ENCODE data around the gene ZCCHC17.
"Not testable (repeated sequence)": the region's sequence is repeated elsewhere in the genome, so short reads cannot be mapped to it uniquely, and the experiment has no call there.

The ZCCHC17 gene

GRCh38 chr1:31370565-31370964 is 73.7 kb downstream of the ZCCHC17 start:
- no peak for DNase-seq (ENCODE audit: low read depth in 2 of 2)

DNA sequence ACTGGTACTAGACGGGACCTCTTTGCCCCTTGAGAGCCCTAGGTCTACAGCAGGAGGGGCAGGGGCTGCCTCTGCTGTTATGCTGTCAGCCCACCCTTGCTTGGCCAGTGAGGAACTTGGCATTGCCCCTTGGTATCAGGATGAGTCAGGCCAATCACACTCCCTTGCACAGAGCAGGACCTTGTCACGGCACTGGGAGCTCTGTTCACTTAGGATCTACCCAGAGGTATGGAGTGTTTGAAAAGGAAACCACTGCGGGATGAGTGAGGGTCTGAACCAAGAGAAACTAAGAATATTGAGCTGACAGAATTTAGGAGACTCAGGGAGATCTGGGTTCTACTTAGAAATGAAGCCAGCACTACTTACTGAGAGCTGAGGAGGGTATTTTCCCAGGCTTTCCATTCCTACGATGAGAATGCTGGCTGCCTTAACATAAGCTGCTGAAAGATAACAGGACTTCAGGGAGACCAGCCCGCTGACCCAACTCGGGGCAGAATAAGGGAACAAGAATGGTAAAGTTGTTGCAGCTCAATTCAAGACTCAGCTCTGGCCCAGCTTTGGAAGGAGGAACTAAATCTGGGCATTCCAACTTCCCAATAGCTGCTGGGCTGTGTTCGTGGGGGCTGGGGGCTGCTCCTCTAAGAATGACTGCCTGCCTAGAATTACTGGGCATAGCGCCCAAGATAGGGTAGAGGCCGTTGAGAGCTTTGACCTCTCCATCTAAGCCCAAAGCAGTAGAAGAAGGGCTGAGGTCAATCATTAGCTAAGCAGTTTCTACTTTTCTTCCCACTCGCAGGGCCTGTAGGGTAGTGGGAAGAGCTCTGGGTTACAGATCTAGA is 74.5 kb downstream of the ZCCHC17 start:
- no peak for DNase-seq (ENCODE audit: low read depth in 2 of 2)

DNA sequence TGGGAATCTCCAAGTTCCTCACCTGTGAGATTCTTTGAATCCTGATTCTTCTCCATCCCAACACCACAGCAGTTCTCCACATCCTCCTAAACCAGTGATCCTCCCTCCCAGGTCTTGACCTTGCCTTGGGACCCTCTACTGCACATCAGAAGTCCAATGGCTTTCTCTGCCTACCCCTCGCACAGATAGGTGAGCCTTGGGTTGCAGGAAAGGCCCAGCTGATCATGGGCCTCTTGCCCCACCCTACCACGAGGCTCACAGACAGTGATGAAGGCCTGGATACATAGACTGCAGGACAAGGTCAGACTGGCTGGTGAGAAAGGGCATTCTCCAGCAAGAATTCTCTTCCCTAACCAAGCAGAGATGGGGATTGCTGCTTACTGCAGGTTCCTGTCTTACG is 75.2 kb downstream of the ZCCHC17 start:
- DNase-seq (ENCODE audit: low read depth in 2 of 2), result no peak

GRCh38 chr1:31372751-31373055 is 75.9 kb downstream of the ZCCHC17 start:
- DNase-seq (ENCODE audit: low read depth in 2 of 2), result no peak

- no peak for DNase-seq (ENCODE audit: low read depth in 2 of 2)
These were observed 76.4 kb downstream of the ZCCHC17 start, which contains the start of gene FABP3 for GRCh38 chr1:31373056-31373896. FABP3 (minus strand) TSS chr1:31373076; CDS start chr1:31373014, 62 bp downstream.

GRCh38 chr1:31373897-31374486 is 77.2 kb downstream of the ZCCHC17 start:
- no peak for DNase-seq (ENCODE audit: low read depth in 2 of 2)

DNA sequence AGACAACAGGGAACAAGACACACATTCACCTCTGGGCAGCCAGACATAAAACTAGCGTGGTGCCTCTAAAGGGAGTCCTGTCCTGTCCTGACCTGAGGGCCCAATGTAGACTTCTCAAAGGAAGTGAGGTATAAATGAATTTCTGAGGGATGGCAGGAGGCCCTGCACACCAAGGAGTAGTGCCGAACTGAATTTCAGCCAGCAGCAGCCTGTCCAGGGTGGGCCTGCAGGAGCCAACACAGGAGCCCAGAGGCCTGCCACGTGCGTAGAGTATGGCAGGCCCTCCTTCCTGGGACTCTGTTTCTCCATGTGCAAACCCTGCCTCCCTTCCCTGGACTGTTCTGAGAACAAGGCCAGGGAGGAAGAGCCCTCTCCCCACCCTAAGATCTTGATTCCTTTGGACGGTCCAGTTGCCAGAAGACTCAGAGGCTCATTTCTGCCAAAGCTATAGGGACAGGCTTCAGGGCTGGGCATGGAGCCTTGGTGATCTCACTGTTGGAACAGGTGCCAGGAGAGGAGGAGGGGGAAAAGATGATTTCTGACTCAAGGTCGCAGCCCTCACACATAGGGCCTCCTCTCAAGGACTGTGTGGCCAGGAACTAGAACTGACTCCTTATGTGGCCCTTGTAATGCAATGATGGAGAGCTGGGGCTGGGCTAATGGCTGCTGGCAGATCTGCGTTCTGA is 77.8 kb downstream of the ZCCHC17 start:
- DNase-seq (ENCODE audit: low read depth in 2 of 2), result no peak

DNA sequence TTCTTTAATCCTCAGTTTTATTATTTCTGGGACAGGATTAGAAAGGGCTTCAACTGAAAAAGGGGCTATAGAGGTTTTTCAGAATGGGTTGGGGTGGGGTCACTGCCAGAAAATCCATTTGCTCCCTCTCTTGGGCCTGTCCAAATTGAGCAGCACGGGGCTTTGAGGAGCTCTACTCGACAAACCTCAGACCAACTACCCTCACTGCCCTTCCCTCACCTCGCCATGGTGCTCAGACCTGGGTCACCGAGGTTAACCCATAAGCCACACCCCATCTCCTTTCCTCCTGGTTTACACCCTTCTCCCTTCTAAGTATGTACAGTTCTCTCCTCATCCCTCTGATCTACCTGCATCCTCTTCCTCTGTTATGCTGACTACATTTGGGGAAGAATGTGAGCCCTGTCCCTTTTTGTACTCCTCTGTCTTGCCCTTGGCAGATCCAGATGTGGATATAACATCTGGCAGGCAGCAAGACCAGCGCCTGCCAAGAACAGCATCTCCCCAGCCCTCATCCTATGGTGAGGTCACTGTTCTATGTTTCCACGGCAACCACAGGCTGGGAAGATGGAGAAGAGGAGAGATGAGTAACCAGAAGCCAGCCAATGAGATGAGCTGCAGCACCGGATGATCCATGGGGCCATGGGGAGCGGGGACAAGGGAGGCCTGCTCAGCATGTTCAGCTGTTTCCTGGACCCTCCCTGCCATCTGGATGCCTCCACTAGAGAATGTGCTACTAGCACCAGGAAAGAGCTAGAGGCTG is 79.7 kb downstream of the ZCCHC17 start:
- no peak for DNase-seq (ENCODE audit: low read depth in 2 of 2)

- DNase-seq (ENCODE audit: low read depth in 2 of 2), result no peak
These were observed 80.6 kb downstream of the ZCCHC17 start for GRCh38 chr1:31377364-31377863.

DNA sequence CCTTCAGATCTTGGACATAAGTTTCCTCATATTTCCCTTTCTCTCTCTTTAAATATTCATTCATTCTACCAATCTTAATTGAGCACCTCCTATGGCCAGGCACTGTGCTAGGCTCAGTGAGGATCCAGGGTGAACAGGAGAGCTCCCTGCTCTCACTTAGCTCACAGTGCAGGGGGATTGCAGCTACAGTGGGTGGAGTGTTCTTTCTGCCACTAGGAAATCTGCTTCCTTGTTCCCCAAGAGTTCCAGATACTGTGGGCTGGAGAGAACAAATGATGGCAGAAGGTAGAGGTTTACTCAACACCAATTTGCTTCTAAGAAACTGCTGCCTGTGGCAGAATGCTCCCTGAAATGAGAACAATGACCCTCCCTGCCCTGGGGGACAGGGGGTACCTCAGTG is 81.2 kb downstream of the ZCCHC17 start:
- no peak for DNase-seq (ENCODE audit: low read depth in 2 of 2)

- DNase-seq (ENCODE audit: low read depth in 2 of 2), result no peak
These were observed 83.3 kb downstream of the ZCCHC17 start for GRCh38 chr1:31380181-31380580.

GRCh38 chr1:31381394-31382294 is 84.8 kb downstream of the ZCCHC17 start:
- DNase-seq (ENCODE audit: low read depth in 2 of 2), result no peak

GRCh38 chr1:31382379-31382989 is 85.7 kb downstream of the ZCCHC17 start:
- no peak for DNase-seq (ENCODE audit: low read depth in 2 of 2)

GRCh38 chr1:31383967-31384366 is 87.1 kb downstream of the ZCCHC17 start:
- DNase-seq (ENCODE audit: low read depth in 2 of 2), result no peak

- not testable (repeated sequence) for DNase-seq (ENCODE audit: low read depth in 2 of 2)
These were observed 89.9 kb downstream of the ZCCHC17 start for GRCh38 chr1:31386576-31387243.

GRCh38 chr1:31387612-31388011 is 90.8 kb downstream of the ZCCHC17 start:
- no peak for DNase-seq (ENCODE audit: low read depth in 2 of 2)

- no peak for DNase-seq (ENCODE audit: low read depth in 2 of 2)
These were observed 92.8 kb downstream of the ZCCHC17 start for GRCh38 chr1:31389616-31390015.

DNA sequence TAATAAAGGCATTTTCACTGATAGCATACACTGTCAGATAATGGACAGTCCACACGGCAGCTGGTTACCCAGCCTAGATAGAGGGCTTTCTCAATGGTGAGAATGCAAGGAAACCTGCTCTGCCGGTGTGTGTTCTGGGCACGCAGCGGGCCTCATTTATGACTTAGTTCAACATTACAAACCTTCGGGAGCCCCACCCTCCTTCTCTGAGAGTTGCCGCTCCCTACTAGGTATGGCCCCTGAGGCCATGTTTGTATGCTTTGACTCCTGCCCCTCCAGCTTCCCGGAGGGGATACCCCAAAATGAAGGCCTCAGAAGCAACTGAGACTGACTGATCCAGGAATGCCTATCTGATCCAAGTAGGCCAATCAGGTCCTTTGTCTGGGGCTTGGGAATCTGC is 93.2 kb downstream of the ZCCHC17 start:
- DNase-seq (ENCODE audit: low read depth in 2 of 2), result no peak

GRCh38 chr1:31393463-31393862 is 96.6 kb downstream of the ZCCHC17 start:
- DNase-seq (ENCODE audit: low read depth in 2 of 2), result no peak
